SIG-M5 treated with dmso at 0.1 percent for 504 hours (cell line): Measurements from ENCODE around the gene GNG11.

Experiments
- DNase-seq: peaks from one replicate; lab custom pipeline; 2025; ENCODE audit not compliant: unreplicated experiment; lab: John Stamatoyannopoulos, UW

Gene GNG11

GRCh38 chr7:93945756-93946535 lies 24.4 kb downstream of the GNG11 start:
- DNase-seq = no peak

GRCh38 chr7:93948106-93948505 lies 26.6 kb downstream of the GNG11 start:
- DNase-seq = no peak

GRCh38 chr7:93948873-93949272 lies 27.3 kb downstream of the GNG11 start:
- no peak for DNase-seq

GRCh38 chr7:93949423-93949822 lies 27.9 kb downstream of the GNG11 start:
- no peak for DNase-seq

- DNase-seq = no peak
Observed at GRCh38 chr7:93955304-93955703, 33.8 kb downstream of the GNG11 start.

GRCh38 chr7:93957767-93958166 lies 36.2 kb downstream of the GNG11 start:
- no peak for DNase-seq

- DNase-seq = no peak
Observed at GRCh38 chr7:93958216-93958615, 36.7 kb downstream of the GNG11 start.

- DNase-seq = no peak
Observed at GRCh38 chr7:93958651-93959050, 37.1 kb downstream of the GNG11 start.

GRCh38 chr7:93960986-93961385 lies 39.5 kb downstream of the GNG11 start:
- no peak for DNase-seq

- DNase-seq = no peak
Observed at GRCh38 chr7:93964262-93964661, 42.7 kb downstream of the GNG11 start.

GRCh38 chr7:93964813-93965212 lies 43.3 kb downstream of the GNG11 start:
- no peak for DNase-seq

- no peak for DNase-seq
Observed at GRCh38 chr7:93968911-93969620, 47.5 kb downstream of the GNG11 start.

GRCh38 chr7:93972029-93972725 lies 50.6 kb downstream of the GNG11 start:
- no peak for DNase-seq

- no peak for DNase-seq
Observed at GRCh38 chr7:93973134-93973533, 51.6 kb downstream of the GNG11 start.

GRCh38 chr7:93977211-93977950 lies 55.8 kb downstream of the GNG11 start:
- DNase-seq = no peak
